ENCODE data around the gene CNPY3. TPM values are rescaled to one million over a fixed set of nuclear protein-coding genes. Genes with fewer than 3 reads are reported as not detected.

The CNPY3 gene
- total RNA-seq, 3 donors from 2014 or later, result 27.5 to 37.9 (median 33.1) TPM

GRCh38 chr6:42935322-42935721, 6.0 kb downstream of the CNPY3 start:
- no peaks in the 10 kb centered on the region for H3K36me3 ChIP-seq
- no peak for DNase-seq (ENCODE audit: low spot score in 2 of 2)

GRCh38 chr6:42936398-42936797, 7.1 kb downstream of the CNPY3 start:
- intact Hi-C loops (cut with DNase I; ENCODE audit: low total_unique reads), result no loop called here
- Histone ChIP-seq H3K4me1 (peaks cover 0 to 7% of the 10 kb centered on the region in 2 donors), H3K27ac (no peak overlapping the region), H3K4me3 (no peak overlapping the region), H3K9me3 (no peaks in the 10 kb centered on the region), H3K27me3 (no peaks in the 10 kb centered on the region), H3K36me3 (no peaks in the 10 kb centered on the region)
- DNase-seq (ENCODE audit: low spot score in 2 of 2), result no peak
- TF ChIP-seq CTCF (IDR thresholded peaks at IDR 0.05), result no peak
- TF ChIP-seq POLR2AphosphoS5 (IDR thresholded peaks at IDR 0.05), result no peak
- no peak for TF ChIP-seq POLR2A (IDR thresholded peaks at IDR 0.05)

More at GRCh38 chr6:42935322-42935721, 6.0 kb downstream of the CNPY3 start:
- Histone ChIP-seq H3K4me3 (no peak overlapping the region), H3K4me1 (peaks cover 5 to 13% of the 10 kb centered on the region in 2 donors), H3K9me3 (no peaks in the 10 kb centered on the region), H3K27me3 (no peaks in the 10 kb centered on the region), H3K27ac (no peak overlapping the region)
- intact Hi-C loops (cut with DNase I; ENCODE audit: low total_unique reads), result no loop called here
- no peak for TF ChIP-seq POLR2A (IDR thresholded peaks at IDR 0.05)
- TF ChIP-seq POLR2AphosphoS5 (IDR thresholded peaks at IDR 0.05), result no peak
- no peak for TF ChIP-seq CTCF (IDR thresholded peaks at IDR 0.05)

GRCh38 chr6:42937548-42938427, 8.5 kb downstream of the CNPY3 start:
- intact Hi-C loops (cut with DNase I; ENCODE audit: low total_unique reads), result no loop called here
- TF ChIP-seq POLR2AphosphoS5 (IDR thresholded peaks at IDR 0.05) (no peak), POLR2A (IDR thresholded peaks at IDR 0.05) (no peak), CTCF (IDR thresholded peaks at IDR 0.05) (no peak)
- Histone ChIP-seq H3K4me3 (no peak overlapping the region), H3K36me3 (no peaks in the 10 kb centered on the region), H3K9me3 (no peaks in the 10 kb centered on the region), H3K27ac (no peak overlapping the region), H3K27me3 (no peaks in the 10 kb centered on the region), H3K4me1 (no peaks in the 10 kb centered on the region)
- DNase-seq (ENCODE audit: low spot score in 2 of 2), result no peak

DNA sequence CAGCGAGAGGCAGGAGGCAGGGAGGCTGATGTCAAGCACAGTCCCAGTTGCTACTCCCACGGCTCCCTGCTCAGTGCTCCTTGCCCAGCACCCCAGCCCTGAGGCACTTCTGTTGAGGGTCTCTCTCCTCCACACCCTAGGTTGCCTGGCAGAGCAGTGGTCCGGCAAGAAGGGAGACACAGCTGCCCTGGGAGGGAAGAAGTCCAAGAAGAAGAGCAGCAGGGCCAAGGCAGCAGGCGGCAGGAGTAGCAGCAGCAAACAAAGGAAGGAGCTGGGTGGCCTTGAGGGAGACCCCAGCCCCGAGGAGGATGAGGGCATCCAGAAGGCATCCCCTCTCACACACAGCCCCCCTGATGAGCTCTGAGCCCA, 9.1 kb downstream of the CNPY3 start:
- Histone ChIP-seq H3K27me3 (no peaks in the 10 kb centered on the region), H3K4me3 (no peak overlapping the region), H3K9me3 (no peaks in the 10 kb centered on the region), H3K4me1 (no peaks in the 10 kb centered on the region), H3K36me3 (no peaks in the 10 kb centered on the region), H3K27ac (no peak overlapping the region)
- intact Hi-C loops (cut with DNase I; ENCODE audit: low total_unique reads), result no loop called here
- DNase-seq (ENCODE audit: low spot score in 2 of 2), result no peak
- TF ChIP-seq POLR2AphosphoS5 (IDR thresholded peaks at IDR 0.05) (no peak), POLR2A (IDR thresholded peaks at IDR 0.05) (no peak), CTCF (IDR thresholded peaks at IDR 0.05) (no peak)

DNA sequence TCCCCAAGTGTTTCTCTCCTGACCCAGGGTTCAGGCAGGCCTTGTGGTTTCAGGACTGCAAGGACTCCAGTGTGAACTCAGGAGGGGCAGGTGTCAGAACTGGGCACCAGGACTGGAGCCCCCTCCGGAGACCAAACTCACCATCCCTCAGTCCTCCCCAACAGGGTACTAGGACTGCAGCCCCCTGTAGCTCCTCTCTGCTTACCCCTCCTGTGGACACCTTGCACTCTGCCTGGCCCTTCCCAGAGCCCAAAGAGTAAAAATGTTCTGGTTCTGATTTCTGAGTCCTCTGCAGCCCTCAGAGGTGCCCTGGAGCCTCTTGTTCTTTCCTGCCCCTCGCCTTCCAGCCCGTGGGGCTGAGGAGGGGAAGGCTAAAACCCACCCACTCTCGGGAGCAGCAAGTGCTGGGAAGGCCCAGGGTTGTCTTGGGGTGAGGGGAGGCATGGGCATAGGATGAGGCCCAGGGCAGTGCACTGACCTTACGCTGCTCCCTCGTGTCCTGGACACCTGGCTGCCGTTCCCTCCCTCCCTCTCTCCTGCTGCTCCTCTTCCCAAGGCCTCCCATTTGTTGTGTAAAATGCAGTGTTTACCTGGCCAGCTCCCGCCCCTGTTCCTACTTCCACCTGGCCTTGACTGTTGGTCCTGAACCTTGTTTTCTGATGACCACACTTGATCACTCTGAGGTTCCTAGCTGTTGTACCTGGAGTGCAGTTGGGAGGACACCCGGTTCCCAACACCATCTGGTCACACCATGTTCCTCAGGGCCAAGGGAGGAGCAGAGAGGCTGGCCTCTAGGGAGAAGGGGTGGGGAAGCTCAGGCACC, 9.9 kb downstream of the CNPY3 start:
- no peak for DNase-seq (ENCODE audit: low spot score in 2 of 2)

More for the DNA sequence above, 9.9 kb downstream of the CNPY3 start:
- Histone ChIP-seq H3K36me3 (no peaks in the 10 kb centered on the region), H3K4me1 (no peaks in the 10 kb centered on the region), H3K27me3 (no peaks in the 10 kb centered on the region), H3K27ac (peak overlapping the region in 1 of 2 donors; percentile 50), H3K4me3 (no peak overlapping the region), H3K9me3 (no peaks in the 10 kb centered on the region)
- TF ChIP-seq POLR2A (IDR thresholded peaks at IDR 0.05) (no peak), POLR2AphosphoS5 (IDR thresholded peaks at IDR 0.05) (no peak), CTCF (IDR thresholded peaks at IDR 0.05) (no peak)
- intact Hi-C loops (cut with DNase I; ENCODE audit: low total_unique reads), result no loop called here

All from breast epithelium (tissue), 4 donors.